HG03135 (cell line): Measurements from ENCODE around the gene PPP1R15B.

Experiments used
- ATAC-seq: cut with Tn5 transposase; IDR thresholded peaks from one replicate; pipeline ENCODE4 v1.9.1; 2021; ENCODE audit warnings: mild to moderate bottlenecking, moderate library complexity; ENCODE audit not compliant: unreplicated experiment

Gene PPP1R15B

DNA sequence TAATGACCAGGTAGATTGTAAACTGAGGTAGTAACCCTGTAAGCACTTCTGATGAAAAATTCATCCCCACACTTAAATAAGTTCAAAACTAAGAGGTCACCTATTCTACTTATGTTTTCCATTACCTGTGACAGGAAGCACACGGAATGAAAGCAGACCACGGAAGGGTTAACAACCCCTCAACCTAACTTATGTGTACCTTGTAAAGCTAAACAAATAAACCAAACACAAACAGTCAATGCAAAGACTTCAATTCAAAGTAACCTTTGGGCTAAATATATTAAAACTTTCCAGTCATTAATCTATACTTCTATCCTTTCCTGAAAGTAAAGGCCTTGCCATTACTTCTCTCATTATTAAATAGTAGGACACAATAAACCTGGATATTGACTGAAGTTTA is 7.0 kb downstream of the PPP1R15B start:
- no peak for ATAC-seq

DNA sequence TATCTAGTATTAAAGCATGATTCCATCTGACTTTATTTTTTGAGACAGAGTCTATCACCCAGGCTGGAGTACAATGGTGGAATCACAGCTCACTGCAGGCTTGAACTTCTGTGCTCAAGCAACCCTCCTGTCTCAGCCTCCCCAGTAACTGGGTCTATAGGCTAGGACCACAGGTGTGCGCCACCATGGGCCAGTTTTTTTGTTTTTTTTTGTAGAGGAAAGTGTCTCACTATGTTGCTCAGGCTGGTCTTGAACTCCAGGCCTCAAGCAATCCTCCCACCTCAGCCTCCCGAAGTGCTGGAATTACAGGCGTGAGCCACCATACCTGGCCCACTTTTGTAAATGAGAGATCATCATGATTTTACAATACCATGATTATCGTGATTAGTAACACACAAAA is 9.2 kb downstream of the PPP1R15B start:
- no peak for ATAC-seq

DNA sequence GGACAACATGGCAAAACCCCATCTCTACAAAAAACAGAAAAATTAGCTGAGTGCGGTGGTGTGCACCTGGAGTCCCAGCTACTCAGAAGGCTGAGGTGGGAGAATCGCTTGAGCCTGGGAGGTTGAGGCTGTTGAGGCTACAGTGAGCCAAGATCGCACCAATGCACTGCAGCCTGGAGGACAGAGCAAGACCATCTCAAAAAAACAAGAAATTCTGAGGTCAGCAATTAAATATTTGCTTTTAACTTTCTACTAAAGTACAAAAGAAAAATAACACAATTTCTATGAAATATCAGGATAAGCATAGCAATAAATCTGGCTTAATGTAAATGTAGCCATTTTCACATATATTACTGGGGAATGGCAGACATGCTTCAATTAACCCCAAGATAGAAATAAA is 9.9 kb downstream of the PPP1R15B start:
- no peak for ATAC-seq

DNA sequence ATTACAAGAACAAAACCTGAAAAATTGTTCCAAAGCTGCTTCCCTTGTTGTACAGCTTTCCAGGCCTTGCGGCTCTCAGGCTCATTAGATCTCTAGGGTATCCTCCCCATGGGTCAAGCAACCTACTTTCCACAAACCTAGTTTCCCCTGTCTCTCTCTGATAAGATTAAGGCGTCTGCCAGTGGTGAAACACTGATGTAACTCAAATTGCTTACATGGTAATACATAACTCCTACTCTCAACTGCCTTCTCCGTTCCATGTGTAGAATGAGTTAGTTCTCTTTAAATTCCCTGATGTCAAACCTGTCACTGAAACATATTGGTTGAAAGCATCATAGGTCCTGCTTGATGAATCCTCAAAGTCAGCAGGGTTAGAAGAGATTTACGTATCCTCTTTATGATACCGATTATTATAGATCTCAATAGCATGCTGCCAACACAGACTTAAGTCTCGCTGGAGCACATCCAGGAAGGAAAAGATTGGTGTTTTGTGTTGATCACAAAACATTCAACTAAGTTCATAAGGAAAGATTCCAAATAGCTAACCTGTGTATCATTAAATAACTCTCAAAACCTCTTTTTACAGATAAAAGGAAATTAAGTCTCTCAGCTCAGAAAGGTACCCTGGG is 10.6 kb downstream of the PPP1R15B start:
- no peak for ATAC-seq

DNA sequence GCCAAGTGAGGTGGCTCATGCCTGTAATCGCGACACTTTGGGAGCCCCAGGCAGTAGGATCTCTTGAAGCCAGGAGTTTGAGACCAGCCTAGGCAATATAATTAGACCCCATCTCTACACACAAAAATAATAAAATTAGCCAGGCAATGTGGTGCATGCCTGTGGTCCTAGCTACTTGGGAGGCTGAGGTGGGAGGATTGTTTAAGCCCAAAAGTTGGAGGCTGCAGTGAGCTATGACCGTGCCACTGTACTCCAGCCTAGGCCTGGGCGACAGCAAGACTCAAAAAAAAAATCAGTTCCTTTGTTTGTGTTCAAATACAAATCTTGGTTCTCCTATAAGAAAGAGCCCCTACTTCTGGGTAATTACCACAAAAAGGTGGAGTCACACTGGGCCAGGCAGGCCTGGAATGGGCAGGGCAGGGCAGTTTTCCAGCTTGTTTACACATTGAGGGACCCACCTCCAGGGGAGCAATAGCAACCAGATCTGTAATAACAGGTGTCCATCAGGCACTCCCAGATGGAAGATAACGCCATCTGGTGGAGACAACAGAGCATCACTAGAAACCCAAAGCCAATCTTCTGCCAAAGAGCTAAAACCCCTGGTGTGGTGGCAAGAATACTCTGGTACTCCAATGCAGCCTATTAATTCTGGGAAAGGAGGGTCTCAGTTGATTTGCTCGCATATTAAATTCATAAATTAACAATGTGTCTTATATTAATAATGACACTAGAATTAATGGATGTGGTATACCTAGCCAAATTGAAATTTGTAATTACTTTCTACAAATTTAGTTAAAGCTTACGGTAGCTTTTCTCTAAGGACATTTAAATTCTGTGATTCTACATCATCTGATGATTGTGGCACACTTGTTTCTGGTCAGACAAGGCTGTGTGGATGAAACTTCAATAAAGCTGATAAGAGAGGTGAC is 13.2 kb downstream of the PPP1R15B start:
- ATAC-seq: peak; percentile 78

DNA sequence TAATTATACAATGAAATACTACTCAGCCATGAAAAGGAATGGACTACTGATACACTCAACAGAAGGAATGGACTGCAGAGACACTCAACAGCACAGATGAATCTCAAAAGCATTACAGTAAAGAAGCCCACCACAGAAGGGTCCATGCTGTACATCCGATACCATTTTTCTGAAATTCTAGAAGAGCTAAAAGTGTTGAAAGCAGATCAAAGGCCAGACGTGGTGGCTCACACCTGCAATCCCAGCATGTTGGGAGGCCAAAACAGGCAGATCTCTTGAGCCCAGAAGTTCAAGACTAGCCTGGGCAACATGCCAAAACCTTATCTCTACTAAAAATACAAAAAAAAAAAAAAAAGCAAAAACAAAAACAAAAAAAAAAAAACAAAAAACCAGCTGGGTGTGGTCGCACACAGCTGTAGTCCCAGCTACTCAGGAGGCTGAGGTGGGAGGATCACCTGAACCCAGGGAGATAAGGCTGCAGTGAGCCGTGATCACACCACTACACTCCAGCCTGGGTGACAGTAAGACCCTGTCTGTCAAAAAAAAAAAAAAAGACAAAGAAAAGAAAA is 15.5 kb downstream of the PPP1R15B start:
- ATAC-seq: no peak

DNA sequence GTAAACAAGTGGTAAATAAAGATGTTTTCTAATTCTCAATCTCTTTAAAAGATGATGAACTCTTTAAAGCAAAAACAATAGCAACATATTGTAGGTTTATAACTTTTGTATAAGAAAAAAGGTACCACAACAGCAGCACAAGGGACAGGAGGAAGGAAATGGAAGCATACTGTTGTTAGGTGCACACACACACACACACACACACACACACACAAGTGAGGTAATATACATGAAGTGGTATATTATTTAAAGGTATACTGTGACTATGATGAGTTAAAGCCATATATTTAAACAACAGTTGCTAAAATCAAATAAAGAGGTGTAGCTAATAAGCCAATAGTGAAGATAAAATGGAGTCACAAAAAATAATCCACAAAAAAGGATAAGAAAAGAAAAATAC is 20.0 kb downstream of the PPP1R15B start:
- no peak for ATAC-seq

DNA sequence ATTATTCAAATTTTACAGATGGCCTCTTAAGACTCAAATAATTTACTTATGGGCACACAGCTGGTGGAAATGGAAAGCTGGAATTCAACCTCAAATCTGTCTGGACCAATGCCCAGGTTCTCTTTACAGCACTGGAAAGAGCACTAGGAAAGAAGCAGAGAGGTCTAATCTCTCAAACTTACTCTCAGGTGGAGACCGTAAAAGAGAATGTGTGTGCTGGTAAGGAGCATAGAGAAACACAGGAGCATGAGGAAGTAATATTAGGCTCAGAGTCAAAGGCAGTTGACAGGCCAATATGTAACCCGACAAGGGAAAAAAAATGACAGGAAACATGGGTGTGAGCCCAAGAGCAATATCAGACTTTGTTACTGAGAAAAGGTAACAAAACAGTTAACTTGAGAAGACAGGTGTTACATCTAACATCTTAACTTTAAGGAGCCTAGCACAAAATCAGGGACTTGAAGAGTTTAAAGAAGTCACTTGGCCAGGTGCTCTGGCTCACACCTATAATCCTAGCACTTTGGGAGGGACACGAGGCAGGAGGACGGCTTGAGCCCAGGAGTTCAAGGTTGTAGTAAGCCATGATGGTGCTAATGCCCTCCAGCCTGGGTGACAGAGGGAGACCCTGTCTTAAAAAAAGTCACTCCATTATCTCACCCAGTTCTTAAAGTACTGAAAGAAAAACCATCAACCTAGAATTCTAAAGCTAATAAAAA is 20.7 kb downstream of the PPP1R15B start:
- ATAC-seq: no peak

DNA sequence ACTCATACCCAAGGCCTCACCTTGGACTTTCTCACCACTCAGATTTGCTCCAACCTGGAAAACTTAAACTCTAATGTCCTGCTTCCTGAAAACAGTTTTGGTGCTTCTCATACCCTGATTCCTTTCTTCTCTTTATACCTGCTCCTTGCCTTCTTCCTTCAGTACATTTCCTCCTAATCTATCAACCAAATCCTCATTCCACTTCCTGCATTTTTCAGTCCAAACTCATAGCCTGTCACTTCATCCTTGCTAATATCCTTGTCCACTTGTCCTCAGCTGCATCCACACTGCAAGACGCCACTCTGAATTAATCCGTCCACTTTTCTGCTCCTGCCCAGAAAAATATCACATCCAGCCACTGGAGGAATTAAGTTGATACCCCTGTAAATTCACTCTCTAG is 25.9 kb downstream of the PPP1R15B start:
- no peak for ATAC-seq

DNA sequence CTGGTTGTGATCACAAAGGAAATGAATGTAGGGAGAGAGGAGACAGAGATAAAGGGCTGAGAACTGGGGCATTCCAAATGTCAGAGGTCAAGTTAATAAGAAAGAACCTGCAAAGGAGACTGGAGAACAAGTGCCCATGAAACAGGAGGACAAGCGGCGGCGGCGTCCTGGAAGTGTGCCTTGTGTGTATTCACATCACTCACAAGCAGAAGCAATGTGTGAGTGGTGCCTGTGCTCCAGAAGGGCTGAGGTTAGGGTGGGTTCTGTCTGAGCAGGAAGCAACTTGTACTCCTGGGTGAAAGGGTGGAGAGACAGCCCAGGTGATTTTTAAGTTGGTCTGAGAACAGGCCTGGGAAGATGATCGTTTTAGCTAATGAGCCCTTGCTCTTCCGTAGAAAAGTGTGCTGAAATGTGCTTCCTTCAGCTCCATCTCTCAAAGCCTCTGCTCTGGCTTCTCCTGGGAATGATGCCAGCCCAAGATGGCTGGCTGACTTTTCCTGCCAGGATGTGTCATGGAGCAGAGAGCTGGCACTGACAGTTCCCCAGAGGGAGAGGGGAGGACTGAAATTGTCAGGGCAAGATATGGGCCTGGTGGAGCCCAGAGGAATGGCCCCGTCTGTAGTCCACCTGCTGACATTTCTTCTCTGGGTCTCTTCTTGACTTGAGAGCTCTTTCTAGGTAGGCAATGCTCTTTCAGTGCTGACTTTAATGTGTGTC is 26.8 kb downstream of the PPP1R15B start:
- ATAC-seq: no peak

DNA sequence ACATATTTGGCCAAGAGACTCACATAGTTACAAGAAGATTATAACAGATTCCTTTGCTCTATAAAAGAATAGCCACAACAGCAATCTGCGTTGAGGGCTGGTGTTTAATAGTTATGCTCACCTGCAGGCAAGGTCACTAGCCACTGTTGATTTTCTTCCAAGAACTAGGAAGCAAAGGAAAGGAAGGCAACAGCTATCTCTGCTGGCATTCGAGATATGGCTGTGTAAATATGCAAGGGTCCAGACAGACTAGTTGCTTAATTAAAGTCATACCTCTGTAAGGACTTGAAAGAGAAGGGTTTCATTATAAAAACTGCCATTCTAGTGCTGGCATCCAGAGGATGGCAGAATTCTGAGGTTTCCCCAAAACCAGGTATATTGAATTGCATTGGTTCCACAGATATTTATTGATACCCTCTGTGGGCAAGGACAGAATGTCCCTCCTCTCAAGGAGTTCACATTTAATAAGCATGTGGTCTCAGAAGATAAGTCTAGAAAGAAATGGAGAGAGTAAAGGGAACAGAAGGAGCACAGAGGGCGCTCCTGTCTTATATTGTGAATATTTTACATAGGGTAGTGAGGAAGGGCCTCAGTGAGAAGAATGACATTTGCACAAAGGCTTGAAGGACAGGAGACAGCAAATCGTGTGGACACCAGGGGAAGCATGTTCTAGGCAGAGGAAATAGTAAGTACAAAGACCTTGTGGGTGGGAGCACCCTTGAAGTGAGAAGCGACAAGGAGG is 28.3 kb downstream of the PPP1R15B start:
- ATAC-seq: no peak

DNA sequence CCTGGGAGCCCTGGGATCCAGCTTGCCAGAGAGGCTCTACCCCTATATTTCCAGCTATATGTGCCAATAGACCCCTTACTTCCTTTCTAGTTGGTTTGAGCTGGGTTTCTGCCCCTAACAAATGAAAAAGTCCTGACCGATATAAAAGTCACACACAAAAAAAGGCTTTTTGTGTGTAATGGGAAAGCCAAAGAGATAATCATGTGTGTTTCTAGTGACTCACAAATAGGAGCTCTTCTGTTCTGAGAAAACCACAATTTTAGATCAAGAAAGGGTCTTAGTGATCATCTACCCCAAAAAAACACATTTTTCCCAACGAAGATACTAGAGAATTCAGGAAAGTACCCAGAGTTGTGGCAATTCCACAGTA is 28.9 kb downstream of the PPP1R15B start:
- no peak for ATAC-seq

DNA sequence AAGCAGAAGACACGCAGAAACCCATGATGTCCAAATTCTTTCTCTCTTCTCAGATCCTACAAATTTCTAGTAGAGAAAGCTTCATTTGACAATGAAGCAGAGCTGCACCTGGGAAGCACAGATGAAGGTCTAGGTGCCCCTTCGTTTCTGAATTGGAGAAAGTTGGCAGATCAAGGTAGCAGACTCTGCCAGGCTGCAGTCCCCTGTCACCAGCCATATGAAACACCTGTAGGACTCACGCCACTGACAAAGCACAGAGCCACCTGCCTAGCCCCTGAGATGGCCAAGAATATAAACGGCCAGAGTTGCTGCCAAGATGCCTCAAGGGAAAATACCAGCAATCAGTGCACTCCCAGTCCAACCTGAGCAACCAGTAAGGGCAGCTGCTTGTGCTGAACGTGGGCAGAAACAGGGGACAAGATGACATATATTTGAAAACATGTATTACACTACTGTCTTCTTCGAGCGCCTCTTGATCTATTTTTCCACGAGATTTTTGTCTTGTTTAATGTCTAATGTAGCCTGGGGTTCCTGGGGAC is 31.3 kb downstream of the PPP1R15B start:
- ATAC-seq: no peak

DNA sequence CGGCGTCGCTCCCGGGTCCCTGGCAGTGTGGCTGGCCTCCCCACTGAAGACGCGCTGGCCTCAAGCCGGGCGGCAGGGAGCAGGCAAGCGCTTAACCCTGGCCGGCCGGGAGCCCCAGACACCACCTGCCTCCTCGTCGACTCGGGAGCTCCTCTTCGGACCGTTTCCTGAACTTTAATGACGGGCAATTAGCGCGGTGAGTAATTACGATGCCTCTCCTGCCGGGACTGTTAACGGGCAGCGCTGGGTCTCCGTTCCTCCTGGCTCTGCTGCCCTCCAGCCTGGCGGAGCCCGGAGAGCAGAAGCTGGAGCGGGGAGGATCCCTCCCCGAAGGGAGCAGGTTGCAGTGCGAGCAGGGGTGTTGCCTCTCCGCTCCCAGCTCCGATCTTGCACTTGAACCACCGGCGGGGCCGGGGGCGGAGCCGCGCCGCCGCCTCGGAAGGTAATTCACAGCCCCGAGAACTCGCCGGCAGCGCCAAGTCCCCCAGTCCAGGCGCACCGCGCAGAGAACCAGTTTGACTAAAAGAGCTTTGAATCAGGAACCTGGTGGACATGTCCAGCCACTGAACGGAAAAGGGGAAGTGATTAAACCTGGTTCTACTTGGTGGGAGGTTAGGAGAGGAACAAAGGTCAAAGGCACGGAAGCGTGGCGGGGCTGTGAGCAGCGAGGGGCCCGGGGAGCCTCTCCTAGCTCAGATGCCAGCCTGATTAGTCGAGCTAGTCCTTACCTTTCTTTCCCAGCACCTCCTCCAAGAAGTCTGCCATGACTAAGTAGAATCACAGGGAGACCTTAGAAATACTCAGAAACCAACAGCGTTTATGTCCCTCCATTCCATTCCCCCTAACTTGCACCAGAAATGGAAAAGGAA is 33.6 kb downstream of the PPP1R15B start:
- ATAC-seq: no peak

DNA sequence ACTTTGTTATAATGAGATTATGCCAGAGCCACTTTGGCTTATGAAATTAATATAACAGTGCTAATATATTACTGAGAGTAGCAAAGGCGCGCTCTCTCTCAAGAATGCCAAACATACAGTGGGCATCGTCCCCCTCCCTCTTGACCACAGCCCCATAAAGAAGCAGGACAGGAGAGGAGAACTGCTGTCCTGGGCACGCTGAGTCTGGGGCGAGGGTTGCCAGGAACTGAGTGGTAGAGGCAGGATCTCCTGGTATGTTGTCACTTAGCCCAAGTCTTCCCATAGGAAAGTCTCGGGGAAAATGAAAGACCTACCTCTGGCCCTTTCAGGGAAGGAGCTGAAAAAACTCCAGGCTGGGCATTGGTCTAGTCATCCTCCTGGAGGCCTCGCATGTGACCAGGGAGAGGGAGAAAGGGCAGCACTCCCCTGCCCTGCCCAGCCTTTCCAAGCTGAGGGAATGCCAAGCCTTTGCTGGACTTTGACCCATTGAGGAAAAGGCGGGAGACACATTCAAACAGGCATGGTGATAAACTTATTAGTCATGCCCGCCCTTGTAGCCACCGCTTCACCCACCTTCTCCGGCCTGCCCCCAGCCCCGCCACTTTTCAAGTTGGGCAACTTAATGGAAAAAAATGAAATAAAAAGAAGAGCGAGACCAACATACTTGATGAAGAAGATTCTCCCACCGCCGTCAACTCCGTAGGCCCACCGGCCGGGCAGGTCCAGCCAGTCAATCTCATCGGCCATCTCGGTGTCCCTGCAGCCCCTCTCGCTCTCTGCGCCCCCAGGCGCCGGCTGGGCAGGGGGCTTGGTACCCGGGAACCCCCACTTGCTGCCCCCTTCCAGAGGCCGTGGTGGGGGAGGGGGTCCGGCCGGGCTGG is 34.5 kb downstream of the PPP1R15B start:
- no peak for ATAC-seq

DNA sequence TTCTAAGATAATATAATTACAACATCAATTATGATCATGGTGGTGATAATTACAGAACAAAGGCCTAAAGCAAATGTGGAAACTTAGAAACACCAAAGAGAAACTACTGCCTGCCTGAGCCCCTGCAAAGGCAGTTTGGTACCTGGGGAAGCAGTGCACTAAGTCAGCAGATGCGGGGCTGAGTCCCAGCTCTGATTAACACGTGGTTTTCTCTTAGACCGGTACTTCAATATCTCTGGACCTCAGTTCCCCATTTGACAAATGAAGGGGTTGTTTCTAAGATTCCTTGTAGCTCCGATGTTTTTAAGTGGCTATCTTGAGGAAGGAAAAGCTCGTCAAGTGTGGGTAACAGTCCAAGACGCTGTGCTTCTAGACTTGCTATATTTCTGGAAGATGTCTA is 35.2 kb downstream of the PPP1R15B start:
- ATAC-seq: no peak

DNA sequence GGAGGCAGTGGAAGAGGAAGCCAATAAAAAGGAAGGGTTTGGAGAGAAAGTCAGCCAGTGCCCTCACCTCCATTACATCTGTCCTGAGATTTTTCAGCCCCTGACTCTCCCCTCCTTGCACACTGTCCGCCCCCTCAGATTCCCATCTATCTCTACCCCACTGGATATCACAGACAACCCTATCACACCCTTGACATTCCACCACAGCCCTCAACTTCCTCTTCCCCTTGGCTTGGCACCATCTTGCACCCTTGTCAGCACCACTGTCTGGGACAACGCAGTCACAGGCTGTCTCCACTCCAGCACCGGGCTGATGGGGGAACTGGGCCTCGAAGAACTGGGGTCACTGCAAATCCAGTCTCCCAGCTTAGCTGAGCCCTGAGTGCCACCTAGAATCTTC is 37.7 kb downstream of the PPP1R15B start:
- no peak for ATAC-seq

DNA sequence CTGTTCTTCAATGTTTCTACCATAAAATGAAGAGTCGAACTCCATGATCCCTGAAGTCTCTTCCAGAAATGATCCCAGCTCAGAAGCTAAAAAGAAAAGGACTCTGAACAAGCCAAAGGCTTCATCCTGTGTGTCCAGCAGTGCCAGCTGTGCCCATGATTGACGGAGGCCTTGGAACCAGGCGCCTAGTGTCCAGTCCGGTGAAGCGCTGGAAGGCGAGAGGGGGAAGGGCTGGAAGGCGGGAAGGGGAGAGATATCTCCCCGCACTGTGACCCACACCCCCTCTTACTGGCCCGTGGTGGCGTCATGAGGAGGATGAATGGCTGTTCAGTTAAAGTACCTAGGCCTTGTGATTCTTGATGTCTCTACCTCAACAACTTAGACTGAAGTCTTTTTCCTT is 41.4 kb downstream of the PPP1R15B start:
- ATAC-seq: no peak
